ENCODE measurements around the gene PLEKHB2. TPM values are rescaled to one million over a fixed set of nuclear protein-coding genes. Genes with fewer than 3 reads are reported as not detected.

Gene PLEKHB2
- total RNA-seq, 1 donor from 2014 or later: 94.0 TPM

- no peak overlapping the region for H3K4me3 ChIP-seq (ENCODE audit: low read depth, low read length)
- no peak for TF ChIP-seq CTCF (conservative IDR thresholded peaks at IDR 0.05; ENCODE audit: low read depth, low read length)
These were observed 23.9 kb upstream of the PLEKHB2 start for GRCh38 chr2:131081190-131081589.

GRCh38 chr2:131085646-131086045, 19.5 kb upstream of the PLEKHB2 start:
- H3K4me3 ChIP-seq (ENCODE audit: low read depth, low read length): no peak overlapping the region
- no peak for DNase-seq (ENCODE audit: low read depth)
- TF ChIP-seq CTCF (conservative IDR thresholded peaks at IDR 0.05; ENCODE audit: low read depth, low read length): no peak

More at GRCh38 chr2:131081190-131081589, 23.9 kb upstream of the PLEKHB2 start:
- DNase-seq (ENCODE audit: low read depth): no peak

- DNase-seq (ENCODE audit: low read depth): no peak
- peak overlapping the region; percentile 56 for H3K4me3 ChIP-seq (ENCODE audit: low read depth, low read length)
- TF ChIP-seq CTCF (conservative IDR thresholded peaks at IDR 0.05; ENCODE audit: low read depth, low read length): no peak
These were observed 12.6 kb upstream of the PLEKHB2 start for GRCh38 chr2:131092458-131093005.

GRCh38 chr2:131093006-131093695, 12.0 kb upstream of the PLEKHB2 start, which contains the start of gene FAM168B:
FAM168B (minus strand) TSS chr2:131093460; CDS start chr2:131082646, 10,814 bp downstream.
- TF ChIP-seq CTCF (conservative IDR thresholded peaks at IDR 0.05; ENCODE audit: low read depth, low read length): no peak
- no peak for DNase-seq (ENCODE audit: low read depth)
- H3K4me3 ChIP-seq (ENCODE audit: low read depth, low read length): peak within 1 kb of the TSS; percentile 56

- peak overlapping the region; percentile 56 for H3K4me3 ChIP-seq (ENCODE audit: low read depth, low read length)
- no peak for DNase-seq (ENCODE audit: low read depth)
- no peak for TF ChIP-seq CTCF (conservative IDR thresholded peaks at IDR 0.05; ENCODE audit: low read depth, low read length)
These were observed 11.3 kb upstream of the PLEKHB2 start for GRCh38 chr2:131093696-131094462.

- TF ChIP-seq CTCF (conservative IDR thresholded peaks at IDR 0.05; ENCODE audit: low read depth, low read length): no peak
- peak overlapping the region; percentile 56 for H3K4me3 ChIP-seq (ENCODE audit: low read depth, low read length)
- no peak for DNase-seq (ENCODE audit: low read depth)
These were observed 10.5 kb upstream of the PLEKHB2 start for GRCh38 chr2:131094463-131095281.

Measured in epithelial cell of proximal tubule (primary cell).